GM19239 (cell line): ENCODE results near the gene AKAIN1.

Experiments
- DNase-seq: peaks from one replicate; pipeline ENCODE4 v3.0.0; 2011; ENCODE audit warnings: low spot score; ENCODE audit not compliant: insufficient read length
- FAIRE-seq: peaks from 2 replicates; lab custom pipeline; 2011; peaks lifted over from hg19 to GRCh38; lab: Jason Lieb, UNC

AKAIN1 gene

DNA sequence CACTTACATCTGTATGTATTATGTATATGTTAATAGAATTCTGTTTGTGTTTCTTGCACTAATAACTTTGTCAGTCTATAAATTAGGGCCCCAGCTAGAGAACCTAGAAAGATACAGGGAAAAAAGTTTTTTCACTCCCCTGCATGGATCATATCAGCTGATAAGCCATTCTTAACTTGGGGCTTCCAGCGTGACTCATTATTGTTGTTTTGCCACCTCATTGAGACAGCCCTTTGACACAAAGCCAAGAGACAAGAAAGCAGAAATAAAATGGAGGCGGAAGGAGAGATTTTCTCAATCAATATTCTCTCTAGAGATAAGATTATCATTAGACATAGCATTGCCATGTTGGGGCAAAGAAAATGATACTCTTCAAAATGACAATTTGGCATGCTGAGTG is 93.4 kb downstream of the AKAIN1 start:
- FAIRE-seq, result no peak
- DNase-seq, result no peak

DNA sequence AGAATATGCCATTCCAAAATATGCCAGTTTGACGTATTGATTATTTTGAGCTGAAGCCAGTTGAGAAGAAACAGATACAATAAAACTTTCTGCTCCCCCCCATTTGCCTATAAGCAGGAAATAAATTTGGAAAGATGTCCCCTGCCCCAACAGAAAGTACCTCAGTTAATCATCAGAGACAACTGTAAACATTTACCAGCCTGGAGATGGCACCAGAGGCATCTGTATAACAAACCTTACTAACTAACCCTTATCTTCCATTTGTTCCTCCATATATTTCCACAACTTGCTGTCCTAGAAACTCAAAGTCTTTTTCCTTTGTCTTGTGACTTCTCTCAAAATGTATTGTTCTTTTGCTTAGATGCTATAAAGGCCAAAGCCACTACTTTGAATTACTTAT is 93.8 kb downstream of the AKAIN1 start:
- DNase-seq, result no peak
- no peak for FAIRE-seq

DNA sequence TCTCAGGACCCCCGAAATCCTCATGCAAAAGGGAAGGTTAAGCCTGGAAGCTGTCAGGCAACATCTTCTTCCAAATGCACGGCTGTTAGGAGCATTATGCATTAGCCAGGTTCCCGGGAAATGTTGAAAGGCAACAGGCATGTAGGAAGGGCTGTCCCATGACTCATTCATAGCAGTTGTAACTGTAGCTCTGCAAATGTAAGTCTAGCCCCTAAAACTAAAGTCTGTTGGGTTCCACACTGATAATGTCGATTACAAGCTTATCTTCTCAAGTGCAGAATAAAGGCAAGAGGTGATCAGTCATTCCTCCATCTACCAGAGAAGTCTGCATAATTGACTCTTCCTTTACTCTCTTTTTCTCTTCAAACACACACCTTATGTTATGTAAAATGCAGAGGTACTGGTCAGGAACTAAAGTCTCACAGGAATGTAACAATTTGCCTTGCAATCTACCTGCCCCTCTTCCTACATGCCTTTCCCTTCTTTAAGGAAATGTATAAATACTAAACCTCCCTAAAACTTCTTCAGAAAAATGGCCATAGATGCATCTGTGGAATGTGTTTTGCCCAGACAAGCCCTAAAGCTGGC is 99.8 kb downstream of the AKAIN1 start:
- DNase-seq (no peak), FAIRE-seq (no peak)

DNA sequence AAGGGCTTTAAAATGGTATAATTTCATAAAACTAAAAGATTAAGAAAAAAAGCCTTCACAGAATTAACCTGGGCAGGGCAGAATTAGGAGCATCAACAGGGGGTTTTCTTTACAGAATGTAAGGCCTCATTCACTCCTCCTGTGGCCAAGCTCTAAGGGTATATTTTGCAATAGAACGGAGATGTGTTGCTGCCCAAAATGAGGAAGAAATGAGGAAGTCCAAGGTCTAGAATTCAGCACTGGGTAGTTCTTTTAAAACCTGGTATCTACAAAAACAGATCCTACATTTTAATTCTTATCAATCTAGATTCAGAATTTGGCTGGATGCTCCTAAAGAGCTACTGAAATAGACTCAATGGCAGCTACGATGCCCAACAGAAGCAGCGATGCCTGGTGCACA is 101.8 kb downstream of the AKAIN1 start:
- no peak for DNase-seq
- no peak for FAIRE-seq

DNA sequence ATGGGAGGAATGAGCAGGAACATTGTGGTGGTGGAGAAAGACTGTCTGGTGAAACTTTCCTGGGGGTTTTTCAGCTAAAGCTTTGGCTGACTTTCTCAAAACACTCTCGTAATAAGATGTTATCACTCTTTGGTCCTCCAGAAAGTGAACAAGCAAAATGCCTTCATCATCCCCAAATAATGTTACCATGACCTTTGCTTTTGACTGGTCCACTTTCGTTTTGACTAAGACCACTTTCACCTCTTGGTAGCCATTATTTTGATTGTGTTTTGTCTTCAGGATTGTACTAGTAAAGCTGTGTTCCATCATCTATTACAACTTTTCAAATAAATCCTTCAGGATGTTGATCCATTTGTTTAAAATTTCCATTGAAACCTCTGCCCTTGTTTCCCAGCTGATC is 103.2 kb downstream of the AKAIN1 start:
- no peak for FAIRE-seq

More for the DNA sequence above, 103.2 kb downstream of the AKAIN1 start:
- no peak for DNase-seq
